Endothelial cell of umbilical vein (primary cell): Measurements from ENCODE around the gene GLTP. TPM values are rescaled to one million over a fixed set of nuclear protein-coding genes. Genes with fewer than 3 reads are reported as not detected.

ENCODE experiments used
- BruUV-seq: library from RNA; stranded (reverse); fragments of 400-500 nt; replicated peaks from 2 replicates; lab custom pipeline; 2021; lab: Mats Ljungman, UMichigan
- CTCF ChIA-PET: fragments of 300-600, 350-600 bp; sonication (Branson Sonifier 250); formaldehyde crosslinking; loops from one replicate; lab custom pipeline; 2021; ENCODE audit warnings: antibody characterized with exemption, inconsistent platforms; lab: Charles Lee
- POLR2A ChIA-PET: fragments of 300-600, 350-600 bp; sonication (Branson Sonifier 250); formaldehyde crosslinking; loops from one replicate; lab custom pipeline; 2021; ENCODE audit warnings: antibody characterized with exemption, inconsistent platforms; lab: Charles Lee
- DNase-seq: peaks from one replicate; pipeline ENCODE4 v3.0.0-alpha.2; 2011; ENCODE audit warnings: low read depth, low spot score
- FAIRE-seq: peaks from 2 replicates; lab custom pipeline; 2011; peaks lifted over from hg19 to GRCh38; lab: Jason Lieb, UNC
- H2AFZ ChIP-seq: 2 replicates; pipeline ENCODE4 v1.6.0; 2012; ENCODE audit warnings: low read depth, low read length, control low read depth, inconsistent platforms
- H3K27ac ChIP-seq: 2 replicates; pipeline ENCODE4 v1.5.1; 2011; ENCODE audit warnings: low read depth, mild to moderate bottlenecking, control low read depth, low read length, moderate library complexity; ENCODE audit not compliant: insufficient read depth
- H3K27me3 ChIP-seq, 2 experiments: 2 replicates each; pipeline versions ENCODE4 v1.6.0 to v1.6.1; 2011; ENCODE audit warnings: low read length in 2 of 2, mixed read lengths in 1 of 2; ENCODE audit not compliant: control insufficient read depth in 2 of 2, insufficient read depth in 2 of 2
- H3K36me3 ChIP-seq, 2 experiments: 2 replicates in 1 of 2; 3 replicates in 1 of 2; pipeline ENCODE4 v1.5.1; 2011; ENCODE audit warnings: low read length in 2 of 2, mild to moderate bottlenecking in 1 of 2, moderate library complexity in 1 of 2; ENCODE audit not compliant: control insufficient read depth in 2 of 2, insufficient read depth in 2 of 2; ENCODE audit errors: extremely low read depth in 1 of 2
- H3K4me1 ChIP-seq: 3 replicates; pipeline ENCODE4 v1.5.1; 2011; ENCODE audit warnings: mild to moderate bottlenecking, low read length; ENCODE audit not compliant: control insufficient read depth, insufficient read depth; ENCODE audit errors: extremely low read depth
- H3K4me2 ChIP-seq: 2 replicates; pipeline ENCODE4 v1.6.1; 2011; ENCODE audit warnings: low read length, control low read depth, mixed read lengths; ENCODE audit not compliant: insufficient read depth
- H3K4me3 ChIP-seq, 3 experiments: fragments of 200-600 bp in 1 of 3; sonication (generic), shearing (Covaris generic) in 1 of 3; replicated peaks in 1 of 3; 2 replicates each; pipeline ENCODE4 v1.5.1; 2011 to 2016; ENCODE audit warnings: control low read depth in 3 of 3, low read length in 3 of 3, mild to moderate bottlenecking in 2 of 3, inconsistent platforms in 1 of 3, low read depth in 1 of 3, moderate library complexity in 1 of 3; ENCODE audit not compliant: insufficient read depth in 1 of 3
- H3K79me2 ChIP-seq: 2 replicates; pipeline ENCODE4 v1.6.0; 2012; ENCODE audit warnings: low read length, inconsistent platforms; ENCODE audit not compliant: control insufficient read depth, insufficient read depth
- H3K9ac ChIP-seq: replicated peaks from 2 replicates; pipeline ENCODE3; 2011; ENCODE audit warnings: low read length, control low read depth; ENCODE audit not compliant: insufficient read depth; ENCODE audit errors: extremely low read depth
- H3K9me1 ChIP-seq: replicated peaks from 3 replicates; pipeline ENCODE4 v1.6.0; 2011; ENCODE audit warnings: mild to moderate bottlenecking, low read length; ENCODE audit not compliant: control insufficient read depth, insufficient read depth; ENCODE audit errors: extremely low read depth
- H3K9me3 ChIP-seq: replicated peaks from 2 replicates; pipeline ENCODE4 v1.5.1; 2012; ENCODE audit warnings: low read length, inconsistent platforms; ENCODE audit not compliant: control insufficient read depth, insufficient read depth
- H4K20me1 ChIP-seq: replicated peaks from 2 replicates; pipeline ENCODE3; 2011; ENCODE audit warnings: mild to moderate bottlenecking, low read length; ENCODE audit not compliant: control insufficient read depth, insufficient read depth; ENCODE audit errors: extremely low read depth
- CTCF ChIP-seq, 2 donors: IDR thresholded peaks; 1 replicate in 1 of 2; 2 replicates in 1 of 2; pipeline ENCODE4 v1.5.1; 2011; ENCODE audit warnings: low read length in 2 of 2, mild to moderate bottlenecking in 2 of 2, moderate library complexity in 2 of 2, control low read depth in 1 of 2, inconsistent platforms in 1 of 2, low read depth in 1 of 2; ENCODE audit not compliant: insufficient read depth in 1 of 2; ENCODE audit errors: extremely low read depth in 1 of 2
- EZH2 ChIP-seq: IDR thresholded peaks from 2 replicates; pipeline ENCODE4 v1.6.1; 2012; ENCODE audit warnings: borderline replicate concordance, low read depth, mild to moderate bottlenecking, moderate library complexity, low read length, inconsistent platforms; ENCODE audit not compliant: severe bottlenecking
- FOS ChIP-seq: IDR thresholded peaks from 2 replicates; pipeline ENCODE4 v1.6.1; 2011; ENCODE audit warnings: mild to moderate bottlenecking, low read length, moderate library complexity, borderline replicate concordance; ENCODE audit not compliant: insufficient read depth
- GATA2 ChIP-seq: IDR thresholded peaks from 2 replicates; pipeline ENCODE4 v1.7.0; 2011; ENCODE audit warnings: low read depth, mild to moderate bottlenecking, moderate library complexity, mixed read lengths, low read length; ENCODE audit not compliant: insufficient read length, insufficient read depth
- JUN ChIP-seq: IDR thresholded peaks from 2 replicates; pipeline ENCODE4 v1.6.1; 2011; ENCODE audit warnings: borderline replicate concordance, low read depth; ENCODE audit not compliant: insufficient read length, insufficient read depth
- MAX ChIP-seq: IDR thresholded peaks from 2 replicates; pipeline ENCODE4 v1.6.1; 2011; ENCODE audit not compliant: insufficient read depth, insufficient read length
- MYC ChIP-seq: IDR thresholded peaks from one replicate; pipeline ENCODE4 v1.6.1; 2011; ENCODE audit warnings: mild to moderate bottlenecking, low read depth, low read length
- POLR2A ChIP-seq: IDR thresholded peaks from 2 replicates; pipeline ENCODE4 v1.6.1; 2012; ENCODE audit warnings: low read depth, mild to moderate bottlenecking, control low read depth, low read length
- POLR2AphosphoS5 ChIP-seq: IDR thresholded peaks from 2 replicates; pipeline ENCODE4 v1.6.1; 2012; ENCODE audit warnings: low read depth, mild to moderate bottlenecking, control low read depth, low read length, moderate library complexity; ENCODE audit not compliant: insufficient read depth
- dilution Hi-C: fragments of 300-500 bp; cut with MboI; formaldehyde crosslinking; loops from one replicate; pipeline ENCODE4 v1.15.0; 2019; ENCODE audit warnings: low sequenced_read_pairs; ENCODE audit not compliant: extremely low pct_ligation_motif_present
- intact Hi-C: fragments of 100-400 bp; cut with micrococcal nuclease; formaldehyde crosslinking; loops from one replicate; pipeline ENCODE4 v1.10.0; 2022
- polyA plus RNA-seq, 4 experiments: library from polyadenylated mRNA; depleted of rRNA in 3 of 4; stranded (reverse) in 3 of 4; unstranded in 1 of 4; fragments of >200 nt; gene quantifications; 2 replicates each; pipeline versions ENCODE4 v1.2.1 to v1.2.3, GENCODE V29; 2011 to 2012; ENCODE audit warnings: missing spikeins in 1 of 4
- total RNA-seq: library from RNA; stranded (reverse); gene quantifications from 2 replicates; pipeline ENCODE4 v1.2.3, GENCODE V29; 2021

GLTP gene
- total and polyA plus RNA-seq, 2 donors (not counting 3 experiments of a cell fraction or from before 2014, with no cell fraction given): 21.5 to 46.6 TPM

DNA sequence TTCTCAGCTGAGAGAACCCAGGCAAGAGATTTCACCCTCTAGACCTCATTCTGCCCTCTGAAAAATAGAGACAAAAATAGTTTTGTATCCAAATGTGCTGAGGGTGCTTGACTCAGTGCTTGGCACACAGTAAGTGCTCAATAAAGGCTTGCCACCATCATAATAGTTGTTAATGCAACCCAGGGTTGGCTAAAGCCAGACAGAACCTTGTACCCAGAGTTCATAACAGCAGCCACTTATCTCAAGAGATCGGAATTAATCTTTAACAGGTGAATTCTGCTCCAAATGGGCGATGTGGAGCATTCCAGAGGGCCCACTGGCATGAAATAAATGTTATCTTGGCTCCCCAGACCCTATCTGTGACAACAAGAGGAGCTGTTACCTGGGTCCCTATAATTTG lies 50.1 kb downstream of the GLTP start:
- no peak for FAIRE-seq
- intact Hi-C loops: no loop called here
- POLR2A ChIA-PET: no interaction called here
- H3K9ac ChIP-seq: no peak overlapping the region
- no peak for TF ChIP-seq MAX
- TF ChIP-seq EZH2: no peak
- no peak for TF ChIP-seq POLR2AphosphoS5
- no peak for TF ChIP-seq JUN
- no peak for TF ChIP-seq FOS
- no peak for TF ChIP-seq MYC
- TF ChIP-seq GATA2: no peak
- TF ChIP-seq POLR2A: no peak
- no peak for TF ChIP-seq CTCF (IDR thresholded peaks at IDR 0.05; ENCODE audit: extremely low read depth in 1 of 2, insufficient read depth in 1 of 2, low read depth in 1 of 2, low read length in 2 of 2)
- DNase-seq: no peak
- H2AFZ ChIP-seq: no peak overlapping the region
- H3K4me3 ChIP-seq: no peak overlapping the region
- CTCF ChIA-PET: interaction anchor here (0.7 to 6.5 kb wide), 4 partner anchors 15 to 26 kb away, joined by 3 to 45 read pairs (median 12); no protein-coding TSS in a partner anchor
- dilution Hi-C loops: no loop called here
- H3K27me3 ChIP-seq: no peaks in the 10 kb centered on the region
- no peaks in the 10 kb centered on the region for H3K9me1 ChIP-seq
- H3K27ac ChIP-seq: no peak overlapping the region
- H3K4me2 ChIP-seq: no peak overlapping the region
- no peaks in the 10 kb centered on the region for H3K9me3 ChIP-seq
- BruUV-seq: no TSS peak
- no peaks in the 10 kb centered on the region for H4K20me1 ChIP-seq
- H3K36me3 ChIP-seq: no peaks in the 10 kb centered on the region
- H3K79me2 ChIP-seq: no peaks in the 10 kb centered on the region
- peaks cover 14% of the 10 kb centered on the region for H3K4me1 ChIP-seq
